ENCODE results near the gene CLCN1.

DNA sequence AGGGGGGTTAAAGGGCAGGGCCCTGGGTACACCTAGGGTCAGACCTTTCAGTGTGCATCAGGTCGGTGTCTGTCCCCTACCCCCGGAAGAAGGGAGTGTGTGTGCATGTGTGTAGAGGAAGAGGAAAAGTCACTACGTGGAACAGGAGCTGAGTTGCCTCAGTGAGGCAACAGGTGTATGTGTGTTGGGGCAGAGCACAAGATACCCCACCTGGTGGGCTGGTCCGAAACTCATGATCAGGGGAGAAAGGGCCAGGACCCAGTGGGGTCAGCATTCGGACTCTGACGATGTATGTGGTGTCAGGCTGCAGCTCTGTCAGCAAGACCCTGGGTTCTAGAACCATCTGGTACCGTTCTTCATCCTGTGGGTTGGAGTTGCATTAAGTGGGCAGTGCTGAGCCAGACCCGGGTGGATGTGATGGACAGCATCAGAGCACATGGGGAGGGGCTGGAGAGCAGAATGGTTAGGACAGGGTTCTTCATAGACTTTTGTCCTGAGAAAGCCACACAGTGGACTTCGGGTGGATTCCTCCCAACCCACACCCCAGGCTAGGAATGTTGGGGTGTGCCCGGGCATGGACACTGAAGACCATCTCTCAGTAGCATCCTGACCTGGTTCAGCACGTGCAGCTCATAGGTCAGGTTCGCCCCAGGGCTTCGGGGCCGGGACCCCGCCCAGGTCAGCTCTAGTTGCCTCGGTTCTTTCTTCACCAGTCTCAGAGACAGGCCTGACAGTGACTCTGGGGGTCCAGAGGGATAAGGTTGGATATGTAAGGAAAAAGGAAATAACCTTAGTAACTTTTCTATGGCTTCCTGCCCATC lies 82.0 kb downstream of the CLCN1 start:
- TF ChIP-seq POLR2A (IDR thresholded peaks at IDR 0.05): no peak
- TF ChIP-seq, protein P1, sequence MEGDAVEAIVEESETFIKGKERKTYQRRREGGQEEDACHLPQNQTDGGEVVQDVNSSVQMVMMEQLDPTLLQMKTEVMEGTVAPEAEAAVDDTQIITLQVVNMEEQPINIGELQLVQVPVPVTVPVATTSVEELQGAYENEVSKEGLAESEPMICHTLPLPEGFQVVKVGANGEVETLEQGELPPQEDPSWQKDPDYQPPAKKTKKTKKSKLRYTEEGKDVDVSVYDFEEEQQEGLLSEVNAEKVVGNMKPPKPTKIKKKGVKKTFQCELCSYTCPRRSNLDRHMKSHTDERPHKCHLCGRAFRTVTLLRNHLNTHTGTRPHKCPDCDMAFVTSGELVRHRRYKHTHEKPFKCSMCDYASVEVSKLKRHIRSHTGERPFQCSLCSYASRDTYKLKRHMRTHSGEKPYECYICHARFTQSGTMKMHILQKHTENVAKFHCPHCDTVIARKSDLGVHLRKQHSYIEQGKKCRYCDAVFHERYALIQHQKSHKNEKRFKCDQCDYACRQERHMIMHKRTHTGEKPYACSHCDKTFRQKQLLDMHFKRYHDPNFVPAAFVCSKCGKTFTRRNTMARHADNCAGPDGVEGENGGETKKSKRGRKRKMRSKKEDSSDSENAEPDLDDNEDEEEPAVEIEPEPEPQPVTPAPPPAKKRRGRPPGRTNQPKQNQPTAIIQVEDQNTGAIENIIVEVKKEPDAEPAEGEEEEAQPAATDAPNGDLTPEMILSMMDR (IDR thresholded peaks at IDR 0.05): no peak
- TF ChIP-seq POLR2AphosphoS5 (IDR thresholded peaks at IDR 0.05; ENCODE audit: insufficient read depth in 1 of 2, low read depth in 1 of 2): no peak

Data from vagina (tissue), 2 donors.